ENCODE results near the gene HAUS5. TPM values are rescaled to one million over a fixed set of nuclear protein-coding genes. Genes with fewer than 3 reads are reported as not detected.

The HAUS5 gene
- total and polyA plus RNA-seq, 10 of the 15 experiments (the other 5 are each of a cell fraction or from before 2014, with no cell fraction given) = 3.1 to 32.6 (median 17.6) TPM

DNA sequence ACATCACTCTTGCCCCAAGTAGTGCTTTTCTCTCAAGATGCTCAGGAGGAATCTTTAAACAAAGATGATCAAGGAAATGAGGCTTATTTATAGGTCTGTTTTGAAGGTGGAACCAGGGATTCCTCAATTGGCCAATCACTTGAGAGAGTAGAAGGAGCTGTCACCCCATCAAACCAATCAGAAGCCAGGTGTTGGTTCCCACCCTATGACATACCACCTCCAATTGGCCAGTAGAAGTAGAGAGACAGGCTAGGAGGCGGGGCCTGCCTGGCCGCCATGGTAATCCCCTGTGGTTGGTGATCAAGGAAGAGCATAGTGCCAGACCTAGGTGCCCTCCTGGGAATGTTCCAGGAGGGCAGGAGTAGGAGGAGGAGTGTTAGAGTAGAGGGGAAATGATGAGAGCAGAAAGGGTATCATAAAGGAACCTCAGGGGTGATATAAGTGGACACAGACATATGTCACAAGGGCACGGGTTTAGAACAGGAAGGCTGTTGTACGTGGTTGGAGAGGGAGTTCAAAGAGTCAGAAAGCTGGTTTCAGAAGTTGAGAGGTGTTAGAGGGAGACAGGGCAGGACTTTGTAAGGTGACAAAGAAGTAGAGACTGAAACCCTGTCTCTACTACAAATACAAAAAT is 16.1 kb upstream of the HAUS5 start (continued):
- TF ChIP-seq STAT1 (conservative IDR thresholded peaks at IDR 0.05) (no peak), SRF (IDR thresholded peaks at IDR 0.05; ENCODE audit: low read depth in 2 of 2, low read length in 2 of 2) (no peak), JUND (IDR thresholded peaks at IDR 0.05; ENCODE audit: low read depth, low read length) (no peak), RUNX3 (IDR thresholded peaks at IDR 0.05; ENCODE audit: low read length) (peak; percentile 48), ZBTB4 (CRISPR knock-in tag; IDR thresholded peaks at IDR 0.05) (no peak), CBFB (IDR thresholded peaks at IDR 0.05; ENCODE audit: low read depth) (no peak), ATF7 (IDR thresholded peaks at IDR 0.05; ENCODE audit: low read depth) (peak; percentile 72), TBL1XR1 (IDR thresholded peaks at IDR 0.05; ENCODE audit: low read depth, low read length) (no peak), ZNF274 (IDR thresholded peaks at IDR 0.05; ENCODE audit: insufficient read depth, insufficient read length) (no peak), NBN (IDR thresholded peaks at IDR 0.05) (peak; percentile 74), IRF5 (IDR thresholded peaks at IDR 0.05; ENCODE audit: borderline replicate concordance) (no peak), CTCF (IDR thresholded peaks at IDR 0.05 in 2 of 3, conservative IDR thresholded peaks at IDR 0.05 in 1 of 3; ENCODE audit: control insufficient read depth in 2 of 3, extremely low read depth in 1 of 3, insufficient read depth in 1 of 3, low read depth in 3 of 3, low read length in 3 of 3) (no peak), BHLHE40 (IDR thresholded peaks at IDR 0.05; ENCODE audit: borderline replicate concordance in 1 of 2, low read depth in 2 of 2, low read length in 1 of 2) (peak; percentile 52 to 76; a peak in 3 of 4 replicates), DPF2 (IDR thresholded peaks at IDR 0.05) (peak; percentile 64; the same call in 1 of the 2 replicates), PKNOX1 (IDR thresholded peaks at IDR 0.05) (peak; percentile 97)
- TF ChIP-seq, protein P1, sequence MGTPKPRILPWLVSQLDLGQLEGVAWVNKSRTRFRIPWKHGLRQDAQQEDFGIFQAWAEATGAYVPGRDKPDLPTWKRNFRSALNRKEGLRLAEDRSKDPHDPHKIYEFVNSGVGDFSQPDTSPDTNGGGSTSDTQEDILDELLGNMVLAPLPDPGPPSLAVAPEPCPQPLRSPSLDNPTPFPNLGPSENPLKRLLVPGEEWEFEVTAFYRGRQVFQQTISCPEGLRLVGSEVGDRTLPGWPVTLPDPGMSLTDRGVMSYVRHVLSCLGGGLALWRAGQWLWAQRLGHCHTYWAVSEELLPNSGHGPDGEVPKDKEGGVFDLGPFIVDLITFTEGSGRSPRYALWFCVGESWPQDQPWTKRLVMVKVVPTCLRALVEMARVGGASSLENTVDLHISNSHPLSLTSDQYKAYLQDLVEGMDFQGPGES (IDR thresholded peaks at IDR 0.05) = peak; percentile 31; the same call in 1 of the 2 replicates
- TF ChIP-seq, protein P2, sequence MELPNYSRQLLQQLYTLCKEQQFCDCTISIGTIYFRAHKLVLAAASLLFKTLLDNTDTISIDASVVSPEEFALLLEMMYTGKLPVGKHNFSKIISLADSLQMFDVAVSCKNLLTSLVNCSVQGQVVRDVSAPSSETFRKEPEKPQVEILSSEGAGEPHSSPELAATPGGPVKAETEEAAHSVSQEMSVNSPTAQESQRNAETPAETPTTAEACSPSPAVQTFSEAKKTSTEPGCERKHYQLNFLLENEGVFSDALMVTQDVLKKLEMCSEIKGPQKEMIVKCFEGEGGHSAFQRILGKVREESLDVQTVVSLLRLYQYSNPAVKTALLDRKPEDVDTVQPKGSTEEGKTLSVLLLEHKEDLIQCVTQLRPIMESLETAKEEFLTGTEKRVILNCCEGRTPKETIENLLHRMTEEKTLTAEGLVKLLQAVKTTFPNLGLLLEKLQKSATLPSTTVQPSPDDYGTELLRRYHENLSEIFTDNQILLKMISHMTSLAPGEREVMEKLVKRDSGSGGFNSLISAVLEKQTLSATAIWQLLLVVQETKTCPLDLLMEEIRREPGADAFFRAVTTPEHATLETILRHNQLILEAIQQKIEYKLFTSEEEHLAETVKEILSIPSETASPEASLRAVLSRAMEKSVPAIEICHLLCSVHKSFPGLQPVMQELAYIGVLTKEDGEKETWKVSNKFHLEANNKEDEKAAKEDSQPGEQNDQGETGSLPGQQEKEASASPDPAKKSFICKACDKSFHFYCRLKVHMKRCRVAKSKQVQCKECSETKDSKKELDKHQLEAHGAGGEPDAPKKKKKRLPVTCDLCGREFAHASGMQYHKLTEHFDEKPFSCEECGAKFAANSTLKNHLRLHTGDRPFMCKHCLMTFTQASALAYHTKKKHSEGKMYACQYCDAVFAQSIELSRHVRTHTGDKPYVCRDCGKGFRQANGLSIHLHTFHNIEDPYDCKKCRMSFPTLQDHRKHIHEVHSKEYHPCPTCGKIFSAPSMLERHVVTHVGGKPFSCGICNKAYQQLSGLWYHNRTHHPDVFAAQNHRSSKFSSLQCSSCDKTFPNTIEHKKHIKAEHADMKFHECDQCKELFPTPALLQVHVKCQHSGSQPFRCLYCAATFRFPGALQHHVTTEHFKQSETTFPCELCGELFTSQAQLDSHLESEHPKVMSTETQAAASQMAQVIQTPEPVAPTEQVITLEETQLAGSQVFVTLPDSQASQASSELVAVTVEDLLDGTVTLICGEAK (IDR thresholded peaks at IDR 0.05; ENCODE audit: borderline replicate concordance) = no peak
